ENCODE results near the gene PCNT.

PCNT gene

DNA sequence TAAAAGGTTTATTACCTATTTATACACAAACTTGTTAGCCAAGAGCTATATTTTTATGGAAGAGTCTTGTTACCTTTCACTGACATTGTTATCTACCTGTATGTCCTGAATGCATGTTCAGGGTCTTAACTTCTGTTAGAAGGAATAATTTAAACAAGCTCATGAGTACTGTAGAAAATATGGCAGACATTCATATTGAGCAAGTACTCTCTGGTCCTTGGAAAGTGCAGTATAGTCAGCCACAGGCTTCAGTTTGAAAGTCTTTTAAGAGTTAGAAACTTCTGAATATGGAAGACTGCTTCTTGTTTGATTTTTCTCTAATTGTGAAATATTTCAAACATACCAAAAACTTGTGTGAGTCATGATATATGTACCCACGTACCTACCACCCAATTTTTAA, 151.3 kb downstream of the PCNT start:
- no peak for DNase-seq (ENCODE audit: low read depth in 1 of 2, low spot score in 1 of 2)

DNA sequence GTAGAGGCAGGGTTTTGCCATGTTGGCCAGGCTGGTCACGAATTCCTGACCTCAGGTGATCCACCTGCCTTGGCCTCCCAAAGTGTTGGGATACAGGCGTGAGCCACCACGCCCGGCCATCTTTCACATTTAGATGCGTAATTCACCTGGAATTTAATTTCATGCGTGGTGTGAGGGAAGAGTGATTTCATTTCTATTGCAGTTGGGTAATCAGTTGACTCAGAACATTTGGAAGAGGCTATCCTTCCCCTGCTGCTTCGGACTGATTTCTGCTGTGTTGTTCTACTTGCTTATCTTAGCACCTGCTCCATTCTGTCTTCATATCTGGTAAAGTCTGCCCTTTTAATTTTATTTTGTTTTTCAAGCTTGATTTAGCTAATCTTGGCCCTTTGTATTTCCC, 153.8 kb downstream of the PCNT start:
- DNase-seq (ENCODE audit: low read depth in 1 of 2, low spot score in 1 of 2), result no peak

- no peak for DNase-seq (ENCODE audit: low read depth in 1 of 2, low spot score in 1 of 2)
These were observed 155.0 kb downstream of the PCNT start for GRCh38 chr21:46478910-46479309.

DNA sequence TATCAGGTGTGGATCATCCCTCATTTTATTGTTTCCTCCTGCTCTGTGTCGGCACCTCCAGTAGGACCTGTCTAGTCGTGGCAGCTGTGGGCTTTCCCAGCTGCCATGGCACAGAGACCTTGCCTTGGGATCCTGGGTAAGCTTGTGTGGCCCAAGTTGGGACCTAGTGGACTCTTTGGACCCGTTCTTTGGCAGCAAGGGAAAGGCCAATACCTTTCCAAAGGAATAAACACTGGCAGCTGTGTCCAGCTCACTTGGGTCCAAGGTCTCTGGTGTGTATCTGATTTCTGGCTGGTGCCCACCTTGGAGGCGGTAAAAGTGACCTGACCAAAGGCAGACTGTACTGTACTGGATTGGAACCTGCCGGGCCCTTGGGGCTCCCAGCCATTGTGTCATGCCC, 156.5 kb downstream of the PCNT start:
- DNase-seq (ENCODE audit: low read depth in 1 of 2, low spot score in 1 of 2), result no peak

- DNase-seq (ENCODE audit: low read depth in 1 of 2, low spot score in 1 of 2), result no peak
These were observed 158.4 kb downstream of the PCNT start for GRCh38 chr21:46482225-46482845.

DNA sequence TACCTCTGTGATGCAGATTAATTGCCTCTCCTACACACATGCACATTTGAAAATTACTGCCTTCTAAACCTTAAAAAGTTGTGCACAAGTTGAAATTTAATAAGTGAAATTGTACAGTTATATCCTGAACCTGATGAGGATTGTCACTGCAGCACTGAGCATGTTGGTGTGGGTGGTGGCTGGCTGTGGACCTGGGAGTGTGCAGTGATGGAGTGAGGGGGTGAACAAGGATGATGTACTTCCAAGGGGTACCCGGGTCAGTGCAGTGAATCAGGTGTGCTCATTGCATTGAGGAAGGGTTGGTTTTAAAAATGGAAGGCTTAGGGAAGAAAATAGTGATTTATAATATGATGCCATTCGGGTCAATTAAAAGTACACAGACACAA, 158.9 kb downstream of the PCNT start:
- no peak for DNase-seq (ENCODE audit: low read depth in 1 of 2, low spot score in 1 of 2)

DNA sequence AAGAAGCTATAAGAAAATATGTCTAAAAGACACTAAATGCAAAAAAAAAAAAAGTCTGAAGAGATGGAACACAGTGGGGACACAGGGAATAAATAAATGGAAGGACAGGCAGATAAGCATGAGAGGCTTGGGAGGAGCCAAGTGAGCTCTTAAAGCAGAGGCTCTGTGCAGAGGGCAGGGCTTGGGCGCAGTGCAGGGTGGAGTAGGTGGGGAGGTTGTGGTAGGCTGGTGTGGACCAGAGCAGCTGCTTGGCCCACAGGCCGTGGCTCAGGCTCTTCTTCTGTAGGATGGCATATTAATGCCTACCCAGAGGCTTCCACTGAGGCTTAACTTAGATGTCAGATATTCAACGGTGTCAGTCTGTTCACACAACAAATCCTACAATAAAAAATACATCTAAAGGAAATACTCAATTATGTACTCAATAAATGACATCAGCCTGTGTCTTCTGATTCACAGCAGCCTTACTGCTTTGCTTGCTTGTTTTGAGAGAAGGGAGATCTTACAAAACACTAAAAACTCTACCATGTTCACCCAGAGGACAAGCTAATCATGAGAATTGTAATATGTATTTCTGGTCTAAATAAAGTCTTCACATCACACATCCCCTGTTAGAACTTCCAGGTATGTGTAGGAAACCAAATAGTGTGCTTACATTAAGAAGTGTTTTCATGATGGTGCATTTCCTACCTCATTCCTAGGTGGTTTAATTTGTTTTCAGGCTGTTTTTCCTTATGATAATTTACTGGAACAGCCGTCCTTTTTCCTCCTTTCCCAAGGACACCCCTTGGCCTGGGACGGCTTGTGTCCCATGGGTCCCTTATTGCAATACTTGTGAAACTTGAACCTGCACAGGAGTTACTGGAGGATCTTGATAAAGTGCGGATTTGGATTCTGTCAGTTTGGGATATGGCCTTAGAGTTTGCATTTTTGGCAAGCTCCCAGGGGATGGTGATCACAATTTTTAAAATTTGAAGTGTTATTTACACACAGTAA, 159.6 kb downstream of the PCNT start:
- no peak for DNase-seq (ENCODE audit: low read depth in 1 of 2, low spot score in 1 of 2)

- DNase-seq (ENCODE audit: low read depth in 1 of 2, low spot score in 1 of 2), result no peak
These were observed 162.6 kb downstream of the PCNT start for GRCh38 chr21:46486481-46487126.

DNA sequence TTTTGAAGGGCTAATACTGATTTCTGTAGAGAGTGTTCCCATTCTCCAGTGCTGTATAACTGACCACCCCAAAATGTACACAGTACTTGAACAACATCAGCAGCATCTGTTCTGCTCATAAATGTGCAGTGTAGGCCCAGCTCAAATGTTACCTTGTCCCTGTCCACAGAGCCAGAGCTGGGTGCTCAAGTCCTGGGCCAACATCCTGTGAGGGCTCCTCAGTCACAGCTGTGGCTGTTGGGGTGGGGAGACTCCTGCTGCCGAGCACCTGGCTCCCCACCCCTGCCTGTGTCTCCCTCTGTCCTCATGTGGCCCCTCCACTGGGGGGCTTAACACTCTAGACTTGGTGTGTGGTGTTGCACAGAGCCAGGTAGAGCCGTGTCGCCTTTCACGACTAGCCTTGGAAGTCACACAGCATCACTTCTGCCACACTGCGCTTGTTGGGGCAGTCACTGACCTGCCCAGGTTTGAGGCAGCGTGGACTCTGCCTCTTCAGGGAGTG, 165.3 kb downstream of the PCNT start:
- DNase-seq (ENCODE audit: low read depth in 1 of 2, low spot score in 1 of 2), result no peak

DNA sequence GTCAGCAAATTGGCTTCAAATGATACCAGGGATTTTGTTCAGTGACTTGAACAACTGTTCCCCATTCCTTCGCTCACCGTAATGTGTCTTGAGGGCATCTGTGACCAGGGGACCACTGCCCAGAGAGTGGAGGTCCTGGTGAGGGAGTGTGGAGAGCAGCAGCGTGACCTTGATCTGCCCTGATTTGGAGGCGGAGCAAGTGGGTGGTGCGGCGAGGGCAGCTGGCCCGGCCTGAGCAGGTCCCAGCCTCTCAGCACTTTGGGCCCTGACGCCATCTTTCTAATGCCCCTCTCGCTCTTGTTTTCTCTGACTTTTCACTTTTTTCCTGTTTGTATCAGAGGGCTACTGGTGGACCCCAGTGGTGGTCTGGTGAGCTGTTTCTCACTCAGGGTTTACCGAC, 165.8 kb downstream of the PCNT start:
- DNase-seq (ENCODE audit: low read depth in 1 of 2, low spot score in 1 of 2), result no peak

DNA sequence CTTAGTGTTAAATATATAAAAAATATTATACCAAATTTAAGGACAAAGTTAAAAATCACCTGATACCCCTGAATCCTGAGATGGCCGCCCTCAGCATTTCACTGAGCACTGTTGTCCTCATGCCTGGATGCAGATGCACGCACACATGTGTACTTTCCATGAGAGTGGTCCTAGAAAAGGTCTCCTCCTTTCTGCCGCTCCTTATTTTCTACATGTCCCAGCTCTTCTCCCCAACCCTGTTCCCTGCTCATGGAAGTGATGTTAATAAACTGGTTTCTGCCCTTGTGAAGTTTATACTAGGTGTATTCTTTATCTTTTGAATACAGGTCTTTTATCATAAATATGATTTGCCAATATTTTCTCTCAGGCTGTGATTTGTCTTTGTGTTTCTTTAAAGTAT, 167.6 kb downstream of the PCNT start:
- DNase-seq (ENCODE audit: low read depth in 1 of 2, low spot score in 1 of 2), result no peak

DNA sequence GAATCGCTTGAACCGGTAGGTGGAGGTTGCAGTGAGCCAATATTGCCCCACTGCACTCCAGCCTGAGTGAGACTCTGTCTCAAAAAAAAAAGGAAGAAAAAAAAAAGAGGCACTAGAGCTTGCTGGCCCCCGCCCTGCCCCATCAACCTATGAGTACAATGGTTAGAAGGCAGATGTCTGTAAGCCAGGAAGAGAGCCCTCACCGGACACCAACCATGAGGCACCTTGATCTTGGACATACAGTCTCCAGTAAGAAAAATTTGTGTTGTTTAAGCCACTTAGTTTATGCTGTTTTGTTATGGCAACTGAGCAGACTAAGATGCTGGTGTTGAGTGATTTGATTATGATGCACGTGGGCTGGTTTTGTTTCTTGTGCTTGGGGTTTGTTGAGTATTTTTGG, 168.9 kb downstream of the PCNT start:
- no peak for DNase-seq (ENCODE audit: low read depth in 1 of 2, low spot score in 1 of 2)

GRCh38 chr21:46493828-46494227, 169.9 kb downstream of the PCNT start:
- DNase-seq (ENCODE audit: low read depth in 1 of 2, low spot score in 1 of 2), result no peak

Measured in stimulated activated CD4-positive, alpha-beta T cell treated with anti-CD3 and anti-CD28 coated beads, Interleukin-15, amount 100 ng/mL, for 1 hour (primary cell).